NOMO-1 treated with DMSO at 0.1 percent for 48 hours (cell line): ENCODE results near the gene NR1H3.
A peak's percentile ranks its signal among the peaks of the same experiment; 100 is the strongest.

ENCODE experiments used
- DNase-seq: peaks from one replicate; lab custom pipeline; 2025; ENCODE audit not compliant: unreplicated experiment; lab: John Stamatoyannopoulos, UW

NR1H3 gene

DNA sequence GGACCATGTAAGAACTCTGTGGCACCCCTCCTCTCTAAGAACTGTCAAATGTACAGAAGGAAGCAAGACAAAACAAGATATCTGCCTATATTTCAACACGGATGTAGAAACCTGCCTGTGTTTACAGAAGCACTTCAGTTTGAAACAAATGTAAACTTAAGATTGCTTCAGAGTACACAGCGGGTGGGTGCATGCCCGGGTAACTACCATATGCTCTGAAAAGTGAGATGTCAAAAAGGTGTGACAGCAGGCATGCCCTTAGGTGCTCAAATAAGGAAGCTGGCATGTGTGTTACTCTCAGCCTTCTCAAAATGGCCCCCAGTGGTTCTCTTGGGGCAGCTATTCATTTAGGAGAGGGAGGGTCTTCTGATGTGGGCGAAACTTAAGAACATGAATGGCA, 14.3 kb upstream of the NR1H3 start:
- no peak for DNase-seq

DNA sequence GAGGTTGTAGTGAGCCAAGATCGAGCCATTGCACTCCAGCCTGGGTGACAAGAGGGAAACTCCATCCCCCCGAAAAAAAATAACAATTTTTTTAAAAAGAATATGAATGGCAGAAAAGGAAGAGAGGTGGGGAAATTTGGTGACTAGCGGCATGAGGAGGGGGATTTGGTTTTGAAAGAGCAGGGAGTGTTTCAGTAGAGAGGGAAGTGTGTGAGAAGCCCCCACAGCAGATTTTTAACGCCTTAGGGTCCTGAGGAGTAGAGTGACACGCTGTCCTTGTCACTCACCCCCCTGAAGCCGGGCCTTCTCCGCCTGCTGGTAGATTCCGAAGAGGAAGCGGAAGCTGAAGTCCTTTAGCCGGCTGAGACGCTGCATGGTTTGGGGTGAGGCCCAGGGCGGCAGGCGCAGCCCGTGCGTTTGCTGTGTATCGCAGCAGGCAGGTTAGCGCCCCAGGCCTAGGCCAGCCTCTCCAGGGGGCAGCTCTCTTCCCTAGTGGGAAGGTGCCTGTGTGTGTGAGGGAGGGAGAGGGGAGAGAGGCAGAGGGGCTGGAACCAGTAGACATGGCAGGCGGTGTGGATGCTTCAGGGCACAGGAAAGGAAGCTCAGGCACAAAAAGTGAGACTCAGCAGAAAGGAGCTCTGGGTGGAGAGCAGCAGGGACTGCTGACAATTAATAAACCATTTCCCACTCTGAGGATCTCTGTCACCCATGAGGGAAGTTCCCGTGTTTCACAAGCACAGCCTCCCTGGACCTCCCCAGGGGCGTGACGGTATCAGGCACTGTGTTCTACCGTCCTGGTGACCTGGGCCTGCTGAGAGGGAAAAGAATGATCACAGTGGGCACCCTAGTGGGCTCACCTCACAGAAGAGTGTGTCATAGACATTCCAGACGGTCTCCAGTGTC, 13.1 kb upstream of the NR1H3 start:
- DNase-seq: peak; percentile 21

DNA sequence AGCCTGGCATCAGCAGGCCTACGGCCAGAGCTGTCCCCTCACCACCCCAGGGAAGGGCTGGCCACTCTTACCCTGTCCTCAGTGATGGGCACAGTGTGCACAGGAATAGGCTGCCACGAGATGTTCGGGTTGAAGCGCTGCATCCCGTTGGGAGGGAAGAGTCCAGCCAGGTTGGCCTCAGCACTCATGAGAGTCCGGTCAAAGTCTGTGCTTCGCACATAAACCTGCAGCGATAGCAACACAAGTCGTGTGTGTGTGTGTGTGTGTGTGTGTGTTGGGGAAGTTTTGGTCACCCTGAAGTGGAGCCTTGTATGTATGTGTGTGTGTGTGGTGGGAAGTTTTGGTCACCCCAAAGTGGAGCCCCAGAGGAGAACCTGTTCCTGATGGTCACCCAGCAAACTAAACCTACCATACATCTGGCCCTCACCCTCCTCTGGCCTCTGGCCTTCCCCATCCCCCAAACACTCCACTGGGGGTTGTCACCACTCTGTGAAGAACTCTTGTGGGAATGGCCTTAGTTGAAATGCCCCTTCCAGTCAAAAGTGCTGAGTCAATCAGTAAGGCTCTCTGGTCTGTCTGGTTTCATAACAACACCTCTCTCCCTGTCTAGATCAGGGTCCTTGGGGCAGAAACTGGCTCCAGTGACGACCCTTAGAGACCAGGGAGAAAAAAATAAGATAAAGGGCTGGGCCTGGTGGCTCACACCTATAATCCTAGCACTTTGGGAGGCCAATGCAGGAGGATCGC, 12.0 kb upstream of the NR1H3 start:
- no peak for DNase-seq

DNA sequence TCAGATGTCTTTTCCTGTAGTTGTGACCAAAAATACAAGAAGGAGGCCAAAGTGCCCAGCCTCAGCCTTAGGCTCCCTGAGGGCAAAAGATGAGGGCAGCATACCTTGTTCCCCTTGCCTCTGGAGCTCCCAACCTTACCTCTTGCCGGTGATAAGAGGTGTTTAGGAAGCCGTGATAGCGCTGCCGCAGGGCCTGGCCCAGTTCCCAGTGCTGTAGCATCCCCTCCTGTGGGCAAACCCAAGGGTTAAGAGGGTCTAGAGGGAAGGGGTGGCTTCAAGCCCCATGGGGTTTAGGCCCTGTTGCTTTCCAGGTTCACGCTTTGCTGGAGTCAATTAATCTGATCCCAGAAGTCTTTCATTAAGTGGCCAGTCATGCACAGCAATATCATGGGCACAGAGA, 10.3 kb upstream of the NR1H3 start:
- no peak for DNase-seq

DNA sequence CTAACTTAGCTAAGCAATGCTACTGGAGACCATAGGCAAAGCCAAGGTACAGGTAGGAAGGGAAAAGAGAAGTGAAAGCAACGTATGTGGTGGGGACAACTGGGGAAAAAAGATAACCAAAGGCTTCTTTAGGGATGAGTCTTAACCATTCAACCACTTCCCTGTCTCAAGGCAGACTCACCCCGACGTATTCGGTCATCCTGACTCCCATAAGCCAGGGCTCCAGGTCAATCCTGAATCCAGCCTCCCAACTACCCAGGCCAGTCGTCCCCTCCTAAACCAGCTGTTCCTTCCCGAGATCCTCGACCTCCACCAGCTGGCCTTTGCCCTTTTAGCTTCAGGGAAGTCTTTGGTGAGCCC, 9.5 kb upstream of the NR1H3 start:
- peak; percentile 41 for DNase-seq

DNA sequence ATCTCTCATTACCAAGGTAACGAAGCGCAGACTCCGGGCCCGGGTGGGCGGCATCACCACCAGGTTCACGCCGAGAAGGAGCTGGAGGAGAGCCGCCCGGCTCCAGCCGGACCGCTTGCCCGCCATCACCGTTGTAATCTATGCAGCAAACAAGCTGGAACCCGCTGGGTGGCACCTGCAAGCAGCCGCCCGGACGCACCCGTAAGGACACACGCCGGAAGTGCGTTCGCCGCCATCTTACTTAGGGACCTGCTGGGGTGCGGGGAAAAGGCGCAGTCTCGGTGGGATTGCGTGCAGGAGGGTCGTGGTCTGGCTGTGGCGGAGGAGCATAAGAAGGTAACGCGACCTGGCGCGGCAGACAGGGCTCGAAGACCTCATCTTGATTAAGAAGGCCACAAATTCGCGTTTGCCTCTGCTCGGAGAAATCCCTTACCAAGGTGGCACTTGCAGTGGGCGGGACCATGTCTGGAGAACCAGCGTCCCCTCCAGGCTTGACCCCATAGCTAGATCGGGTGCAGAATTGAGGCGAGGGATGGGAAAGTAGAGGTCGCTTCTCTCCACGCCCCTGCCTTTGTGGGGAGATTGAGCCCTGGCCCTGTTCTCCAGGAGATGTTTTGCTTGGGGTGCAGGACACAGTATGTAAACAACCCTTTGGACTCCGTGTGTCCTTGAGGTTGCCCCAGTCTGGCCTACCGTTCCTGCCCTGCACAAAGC, 9.0 kb upstream of the NR1H3 start, which contains the start of gene ACP2:
Gene ACP2 (minus strand): TSS at position 151 of the 714 bp plus-strand sequence. CDS start 25 bp downstream, at position 126.
- DNase-seq: peak; percentile 68

DNA sequence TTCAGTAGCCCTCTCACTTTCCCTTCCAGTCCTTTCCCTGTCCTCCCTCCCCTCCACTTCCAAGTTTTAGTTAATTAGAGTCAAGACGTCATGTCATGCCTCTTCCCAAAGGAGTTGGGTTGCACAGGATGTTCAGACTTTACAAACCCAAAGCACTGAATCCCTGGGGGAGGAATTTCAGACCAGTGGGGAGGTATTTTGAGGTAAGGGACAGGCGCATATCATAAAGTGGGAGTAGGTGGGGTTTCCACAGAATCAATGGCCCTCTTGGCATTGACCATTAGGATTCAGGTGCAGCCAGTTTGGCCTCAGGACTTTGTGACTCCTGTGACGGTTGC, 8.4 kb upstream of the NR1H3 start:
- DNase-seq: no peak

DNA sequence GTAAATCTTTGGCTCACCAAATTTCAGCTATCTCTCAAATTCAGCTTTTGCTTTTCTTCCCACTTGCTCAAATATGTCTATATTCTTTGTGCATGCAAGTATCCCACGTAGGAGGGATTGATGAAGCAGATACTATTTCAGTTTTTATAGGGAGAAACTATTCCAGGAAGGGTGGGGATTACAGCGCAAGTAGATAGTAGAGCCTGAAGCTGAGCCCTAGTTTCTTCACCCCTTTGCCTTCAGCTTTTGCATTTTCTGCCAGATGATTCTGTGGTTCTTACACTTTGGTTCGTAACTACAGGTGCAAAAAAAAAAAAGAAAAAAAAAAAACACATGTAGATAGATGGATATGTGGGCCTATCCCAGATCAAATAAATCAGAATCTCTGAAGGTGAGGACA, 6.0 kb upstream of the NR1H3 start:
- DNase-seq: no peak

DNA sequence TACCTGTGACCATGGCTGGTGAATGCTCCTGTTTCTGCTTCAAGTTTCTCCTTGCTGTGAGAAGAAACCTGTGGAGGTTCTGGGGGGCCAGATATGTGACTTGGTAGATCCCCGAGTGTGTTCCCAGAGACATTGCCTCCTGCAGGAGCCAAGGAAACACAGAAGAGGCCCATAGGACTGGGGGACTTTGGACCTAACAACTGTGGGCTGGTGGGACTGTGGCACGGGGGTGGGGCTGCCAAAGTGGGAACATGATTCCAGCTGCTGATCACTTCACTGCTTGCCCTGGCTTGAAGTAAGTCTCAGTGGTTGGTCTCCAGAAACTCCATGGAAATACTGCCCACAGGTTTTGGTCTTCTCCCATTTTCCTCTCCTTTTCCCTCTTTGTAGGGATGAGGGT, 4.1 kb upstream of the NR1H3 start:
- no peak for DNase-seq

DNA sequence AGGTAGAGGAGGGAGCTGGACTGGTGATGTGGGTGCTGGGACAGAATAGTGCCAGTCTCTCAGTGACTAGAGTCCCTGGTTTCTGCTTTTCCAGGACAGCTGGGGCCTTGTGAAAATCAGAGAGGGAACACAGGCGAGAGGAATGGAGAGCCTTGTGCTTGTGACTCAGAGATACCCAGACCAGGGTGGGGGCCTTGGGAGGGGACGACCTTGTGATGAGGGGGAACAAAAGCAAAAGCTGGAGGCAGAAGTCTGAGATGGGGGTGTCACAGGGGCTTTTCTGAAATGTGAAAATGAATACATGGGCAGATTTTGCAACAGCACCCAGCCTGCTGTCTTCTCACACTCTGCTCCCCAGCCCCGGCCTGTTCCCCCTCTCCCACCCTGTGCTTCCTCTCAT, 3.4 kb upstream of the NR1H3 start:
- no peak for DNase-seq

DNA sequence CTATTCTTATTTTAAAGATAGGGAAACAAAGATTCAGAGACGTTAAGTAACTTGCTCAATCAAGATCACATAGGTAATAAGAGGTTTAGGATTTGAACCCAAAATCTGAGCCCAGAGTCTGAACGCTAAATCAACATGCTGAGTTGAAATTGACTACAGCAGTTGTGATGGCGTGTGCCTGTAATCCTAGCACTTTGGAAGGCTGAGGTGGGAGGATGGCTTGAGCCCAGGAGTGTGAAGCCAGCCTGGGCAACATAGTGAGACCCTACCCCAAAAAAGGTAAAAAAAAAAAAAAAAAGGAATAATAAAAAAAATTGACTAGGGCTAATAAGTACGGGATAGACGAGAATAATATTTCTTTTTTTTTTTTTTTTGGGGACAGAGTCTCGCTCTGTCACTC, 1.4 kb upstream of the NR1H3 start:
- no peak for DNase-seq

DNA sequence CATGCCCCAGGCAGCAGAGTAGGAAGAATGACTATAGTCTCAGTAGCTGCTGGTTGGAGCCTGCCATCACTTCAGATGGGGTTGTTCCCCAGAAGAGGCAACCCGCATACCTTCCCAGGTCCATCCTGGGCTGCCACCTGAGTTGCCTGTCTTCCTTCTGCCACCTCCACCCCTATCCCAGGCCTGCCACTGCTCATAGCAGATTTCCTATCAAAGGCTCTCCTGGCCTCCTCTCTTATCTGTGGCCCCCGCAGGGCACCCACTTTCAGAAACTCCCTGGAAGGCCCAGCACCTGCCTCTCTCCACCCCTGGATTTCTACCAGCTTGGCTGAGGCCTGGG, 649 bp upstream of the NR1H3 start:
- no peak for DNase-seq

DNA sequence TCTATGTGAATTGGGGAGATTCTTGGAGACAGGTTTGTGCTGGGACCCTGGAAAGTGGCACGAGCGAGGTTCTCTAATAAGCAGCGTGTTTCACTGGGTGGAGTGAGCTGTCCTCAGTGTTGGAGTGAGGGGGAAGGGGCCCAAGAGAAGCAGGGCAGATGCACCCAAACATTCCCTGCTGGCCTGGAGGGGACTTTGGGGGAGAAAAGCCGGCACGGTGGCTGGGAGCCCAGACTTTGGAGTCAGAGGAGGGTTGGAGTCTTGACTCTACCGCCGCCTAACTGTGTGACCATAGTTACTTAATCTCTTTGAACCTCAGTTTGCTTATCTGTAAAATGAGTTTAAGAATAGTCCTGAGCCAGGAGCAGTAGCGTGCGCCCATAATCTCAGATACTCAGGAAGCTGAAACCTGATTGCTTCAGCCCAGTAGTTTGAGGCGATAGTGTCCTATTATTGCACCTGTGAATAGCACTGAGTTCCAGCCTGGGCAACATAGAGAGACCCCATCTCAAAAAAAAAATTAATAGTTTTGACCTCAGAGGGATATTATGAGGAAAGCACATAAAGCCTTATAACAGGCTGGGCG, 614 bp downstream of the NR1H3 start:
- DNase-seq: no peak

DNA sequence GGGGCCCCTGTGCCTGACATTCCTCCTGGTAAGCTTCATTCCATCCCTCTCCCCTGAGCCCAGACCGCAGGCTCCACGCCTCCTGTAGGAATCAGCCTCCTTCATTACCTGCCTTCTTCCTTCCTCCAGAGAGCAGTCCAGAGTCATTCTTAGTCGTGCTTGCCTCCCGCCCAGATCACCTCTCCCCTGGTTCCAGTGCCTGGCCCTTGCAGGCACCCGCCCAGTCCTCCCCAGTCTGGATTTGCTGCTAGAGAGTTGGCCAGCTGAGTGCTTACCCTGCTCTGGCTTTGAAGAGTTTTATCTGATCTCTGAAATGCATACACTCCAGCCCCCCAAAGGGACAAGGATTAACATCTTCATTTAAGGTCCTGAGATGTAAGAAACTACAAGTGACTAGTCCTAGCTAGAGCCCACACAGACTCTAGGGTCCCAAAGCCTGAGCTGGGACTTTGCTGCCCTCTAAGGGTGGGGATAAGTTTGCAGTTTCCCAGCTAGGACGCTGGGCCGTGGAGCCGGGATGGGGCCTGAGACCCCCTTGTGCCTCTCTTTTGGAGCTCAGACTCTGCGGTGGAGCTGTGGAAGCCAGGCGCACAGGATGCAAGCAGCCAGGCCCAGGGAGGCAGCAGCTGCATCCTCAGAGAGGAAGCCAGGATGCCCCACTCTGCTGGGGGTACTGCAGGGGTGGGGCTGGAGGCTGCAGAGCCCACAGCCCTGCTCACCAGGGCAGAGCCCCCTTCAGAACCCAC, 1.6 kb downstream of the NR1H3 start:
- peak; percentile 9 for DNase-seq

DNA sequence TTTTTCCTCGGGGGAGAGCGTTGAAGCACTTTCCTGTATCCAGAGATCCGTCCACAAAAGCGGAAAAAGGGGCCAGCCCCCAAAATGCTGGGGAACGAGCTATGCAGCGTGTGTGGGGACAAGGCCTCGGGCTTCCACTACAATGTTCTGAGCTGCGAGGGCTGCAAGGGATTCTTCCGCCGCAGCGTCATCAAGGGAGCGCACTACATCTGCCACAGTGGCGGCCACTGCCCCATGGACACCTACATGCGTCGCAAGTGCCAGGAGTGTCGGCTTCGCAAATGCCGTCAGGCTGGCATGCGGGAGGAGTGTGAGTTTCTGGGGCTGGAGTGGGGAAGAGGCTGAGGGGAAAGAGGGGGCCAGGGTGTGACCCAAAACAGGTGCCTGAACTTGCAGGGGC, 2.6 kb downstream of the NR1H3 start:
- DNase-seq: no peak

DNA sequence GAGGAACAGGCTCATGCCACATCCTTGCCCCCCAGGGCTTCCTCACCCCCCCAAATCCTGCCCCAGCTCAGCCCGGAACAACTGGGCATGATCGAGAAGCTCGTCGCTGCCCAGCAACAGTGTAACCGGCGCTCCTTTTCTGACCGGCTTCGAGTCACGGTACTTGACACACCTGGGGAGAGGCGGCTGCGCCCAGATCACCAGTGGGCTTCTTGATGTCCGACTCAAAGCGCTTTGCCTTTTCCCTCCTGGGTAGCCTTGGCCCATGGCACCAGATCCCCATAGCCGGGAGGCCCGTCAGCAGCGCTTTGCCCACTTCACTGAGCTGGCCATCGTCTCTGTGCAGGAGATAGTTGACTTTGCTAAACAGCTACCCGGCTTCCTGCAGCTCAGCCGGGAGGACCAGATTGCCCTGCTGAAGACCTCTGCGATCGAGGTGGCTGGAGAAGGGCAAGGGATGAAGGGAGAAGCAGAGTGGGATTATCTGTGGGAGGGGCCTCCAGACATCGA, 3.5 kb downstream of the NR1H3 start:
- DNase-seq: no peak

DNA sequence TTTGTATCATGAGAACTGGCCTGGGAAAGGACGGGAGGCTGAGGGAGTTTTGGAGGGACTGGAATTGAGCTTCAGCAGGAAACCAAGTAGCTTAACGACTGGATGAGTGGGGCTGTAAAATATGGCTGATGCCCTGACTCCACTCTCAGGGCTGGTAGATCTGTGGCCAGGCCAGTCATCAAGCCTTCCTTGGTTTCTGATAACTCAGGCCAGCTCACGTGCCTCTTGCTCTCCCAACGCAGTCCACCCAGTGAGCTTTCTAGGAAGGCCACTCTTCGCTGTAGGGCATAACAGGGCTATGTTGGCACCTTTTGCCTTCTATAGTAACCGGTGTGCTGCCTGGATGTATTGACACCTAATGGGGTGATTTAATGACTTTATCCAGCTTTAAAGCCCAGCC, 6.3 kb downstream of the NR1H3 start:
- no peak for DNase-seq

DNA sequence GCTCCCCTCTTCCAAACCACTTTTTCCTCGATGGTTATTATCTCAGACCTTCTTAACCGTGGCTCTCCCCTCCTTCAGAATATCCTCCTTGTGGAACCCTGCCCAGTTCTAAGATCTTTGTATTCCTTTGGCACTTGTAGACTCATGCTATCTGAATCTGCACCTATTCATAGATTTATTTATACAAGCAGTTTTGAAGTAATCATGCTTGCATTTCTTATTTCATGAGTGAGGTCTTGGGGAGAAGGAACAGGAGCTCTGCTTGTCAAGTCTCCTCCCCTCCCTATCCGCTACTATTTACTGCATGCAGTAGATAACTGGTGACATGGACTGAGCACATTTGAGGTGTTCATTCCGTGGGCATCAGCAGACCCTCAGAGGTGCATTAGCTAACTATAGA, 6.7 kb downstream of the NR1H3 start:
- no peak for DNase-seq

DNA sequence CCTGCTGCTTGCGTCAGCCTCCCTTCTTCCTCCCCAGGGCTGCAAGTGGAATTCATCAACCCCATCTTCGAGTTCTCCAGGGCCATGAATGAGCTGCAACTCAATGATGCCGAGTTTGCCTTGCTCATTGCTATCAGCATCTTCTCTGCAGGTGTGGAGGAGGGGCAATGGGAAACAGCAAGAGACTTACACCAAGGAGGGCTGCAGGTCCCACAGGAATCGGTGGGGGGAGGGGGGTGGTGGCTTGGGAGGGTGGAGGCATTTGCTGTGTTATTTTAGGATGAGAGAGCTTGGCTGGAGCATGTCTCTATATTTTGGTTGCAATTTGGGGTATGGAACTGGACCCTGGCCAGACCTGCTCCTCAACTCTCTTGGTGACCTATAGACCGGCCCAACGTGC, 10.1 kb downstream of the NR1H3 start:
- no peak for DNase-seq

DNA sequence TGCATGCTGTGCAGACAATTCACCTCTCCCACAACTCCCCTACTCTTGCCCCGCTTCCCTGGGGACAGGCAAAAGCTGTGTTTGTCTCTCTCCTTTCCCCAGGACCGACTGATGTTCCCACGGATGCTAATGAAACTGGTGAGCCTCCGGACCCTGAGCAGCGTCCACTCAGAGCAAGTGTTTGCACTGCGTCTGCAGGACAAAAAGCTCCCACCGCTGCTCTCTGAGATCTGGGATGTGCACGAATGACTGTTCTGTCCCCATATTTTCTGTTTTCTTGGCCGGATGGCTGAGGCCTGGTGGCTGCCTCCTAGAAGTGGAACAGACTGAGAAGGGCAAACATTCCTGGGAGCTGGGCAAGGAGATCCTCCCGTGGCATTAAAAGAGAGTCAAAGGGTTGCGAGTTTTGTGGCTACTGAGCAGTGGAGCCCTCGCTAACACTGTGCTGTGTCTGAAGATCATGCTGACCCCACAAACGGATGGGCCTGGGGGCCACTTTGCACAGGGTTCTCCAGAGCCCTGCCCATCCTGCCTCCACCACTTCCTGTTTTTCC, 10.7 kb downstream of the NR1H3 start:
- DNase-seq: no peak
